ENCODE data around the gene KDM3A.

Gene KDM3A

GRCh38 chr2:86440631-86441391 lies at the start of gene KDM3A:
KDM3A (plus strand) TSS chr2:86441371; CDS start chr2:86442048, 677 bp downstream.
- peak; percentile 98 to 99 for DNase-seq (ENCODE audit: extremely low read depth in 1 of 2, low read depth in 1 of 2)

- no peak for DNase-seq (ENCODE audit: extremely low read depth in 1 of 2, low read depth in 1 of 2)
Observed at GRCh38 chr2:86392873-86393518, 48.2 kb upstream of the KDM3A start.

- DNase-seq (ENCODE audit: extremely low read depth in 1 of 2, low read depth in 1 of 2), result no peak
Observed at GRCh38 chr2:86393521-86394491, 47.4 kb upstream of the KDM3A start.

GRCh38 chr2:86396291-86396785 lies 44.8 kb upstream of the KDM3A start:
- no peak for DNase-seq (ENCODE audit: extremely low read depth in 1 of 2, low read depth in 1 of 2)

- no peak for DNase-seq (ENCODE audit: extremely low read depth in 1 of 2, low read depth in 1 of 2)
Observed at GRCh38 chr2:86397986-86398385, 43.2 kb upstream of the KDM3A start.

- DNase-seq (ENCODE audit: extremely low read depth in 1 of 2, low read depth in 1 of 2), result no peak
Observed at GRCh38 chr2:86398500-86399474, 42.4 kb upstream of the KDM3A start.

GRCh38 chr2:86400321-86400720 lies 40.9 kb upstream of the KDM3A start:
- no peak for DNase-seq (ENCODE audit: extremely low read depth in 1 of 2, low read depth in 1 of 2)

- no peak for DNase-seq (ENCODE audit: extremely low read depth in 1 of 2, low read depth in 1 of 2)
Observed at GRCh38 chr2:86410581-86410980, 30.6 kb upstream of the KDM3A start.

GRCh38 chr2:86411396-86411795 lies 29.8 kb upstream of the KDM3A start:
- no peak for DNase-seq (ENCODE audit: extremely low read depth in 1 of 2, low read depth in 1 of 2)

- DNase-seq (ENCODE audit: extremely low read depth in 1 of 2, low read depth in 1 of 2), result no peak
Observed at GRCh38 chr2:86412007-86412406, 29.2 kb upstream of the KDM3A start.

- DNase-seq (ENCODE audit: extremely low read depth in 1 of 2, low read depth in 1 of 2), result no peak
Observed at GRCh38 chr2:86413296-86414094, 27.7 kb upstream of the KDM3A start.

- DNase-seq (ENCODE audit: extremely low read depth in 1 of 2, low read depth in 1 of 2), result no peak
Observed at GRCh38 chr2:86414996-86415395, 26.2 kb upstream of the KDM3A start.

- no peak for DNase-seq (ENCODE audit: extremely low read depth in 1 of 2, low read depth in 1 of 2)
Observed at GRCh38 chr2:86416146-86416545, 25.0 kb upstream of the KDM3A start.

- DNase-seq (ENCODE audit: extremely low read depth in 1 of 2, low read depth in 1 of 2), result no peak
Observed at GRCh38 chr2:86417961-86418360, 23.2 kb upstream of the KDM3A start.

- DNase-seq (ENCODE audit: extremely low read depth in 1 of 2, low read depth in 1 of 2), result no peak
Observed at GRCh38 chr2:86420913-86421312, 20.3 kb upstream of the KDM3A start.

GRCh38 chr2:86426271-86426670 lies 14.9 kb upstream of the KDM3A start:
- DNase-seq (ENCODE audit: extremely low read depth in 1 of 2, low read depth in 1 of 2), result no peak

GRCh38 chr2:86429335-86429734 lies 11.8 kb upstream of the KDM3A start:
- no peak for DNase-seq (ENCODE audit: extremely low read depth in 1 of 2, low read depth in 1 of 2)

GRCh38 chr2:86430368-86430767 lies 10.8 kb upstream of the KDM3A start:
- DNase-seq (ENCODE audit: extremely low read depth in 1 of 2, low read depth in 1 of 2), result no peak

GRCh38 chr2:86433137-86433536 lies 8.0 kb upstream of the KDM3A start:
- no peak for DNase-seq (ENCODE audit: extremely low read depth in 1 of 2, low read depth in 1 of 2)
